Activated CD4-positive, CD25-positive, alpha-beta regulatory T cell treated with anti-CD3 and anti-CD28 coated beads, Interleukin-2, amount 50 U/mL, for 24 hours (primary cell): Measurements from ENCODE around the gene MTMR10.
A peak's percentile ranks its signal among the peaks of the same experiment; 100 is the strongest.

ENCODE experiments used
- ATAC-seq, 2 donors: fragments of 150-1000 bp; cut with Tn5 transposase; one replicate each; pipeline ENCODE4 v1.10.0; 2021; ENCODE audit warnings: mild to moderate bottlenecking in 1 of 2, moderate library complexity in 1 of 2

MTMR10 gene

GRCh38 chr15:30917013-30917412, 74.4 kb downstream of the MTMR10 start:
- ATAC-seq = no peak

DNA sequence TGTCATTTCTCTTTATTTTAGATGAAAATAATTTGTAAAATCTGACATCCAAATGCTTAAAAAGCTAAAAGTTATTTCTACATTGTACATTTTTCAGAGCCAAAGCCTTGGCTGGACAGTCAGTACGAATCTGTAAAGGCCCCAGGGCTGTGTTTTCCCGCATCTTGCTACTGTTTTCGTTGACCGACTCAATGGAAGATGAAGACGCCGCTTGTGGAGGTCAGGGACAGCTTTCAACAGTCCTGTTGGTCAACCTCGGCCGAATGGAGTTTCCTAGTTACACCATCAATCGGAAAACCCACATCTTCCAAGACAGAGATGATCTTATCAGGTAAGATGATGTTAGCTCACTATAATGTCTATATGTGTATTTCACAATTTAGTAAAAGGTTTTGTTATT, 77.7 kb downstream of the MTMR10 start:
- ATAC-seq = no peak

- no peak for ATAC-seq
Observed at GRCh38 chr15:30906366-30906765, 85.1 kb downstream of the MTMR10 start.

- no peak for ATAC-seq
Observed at GRCh38 chr15:30905821-30906220, 85.6 kb downstream of the MTMR10 start.

- ATAC-seq = no peak
Observed at GRCh38 chr15:30904812-30905211, 86.6 kb downstream of the MTMR10 start.

DNA sequence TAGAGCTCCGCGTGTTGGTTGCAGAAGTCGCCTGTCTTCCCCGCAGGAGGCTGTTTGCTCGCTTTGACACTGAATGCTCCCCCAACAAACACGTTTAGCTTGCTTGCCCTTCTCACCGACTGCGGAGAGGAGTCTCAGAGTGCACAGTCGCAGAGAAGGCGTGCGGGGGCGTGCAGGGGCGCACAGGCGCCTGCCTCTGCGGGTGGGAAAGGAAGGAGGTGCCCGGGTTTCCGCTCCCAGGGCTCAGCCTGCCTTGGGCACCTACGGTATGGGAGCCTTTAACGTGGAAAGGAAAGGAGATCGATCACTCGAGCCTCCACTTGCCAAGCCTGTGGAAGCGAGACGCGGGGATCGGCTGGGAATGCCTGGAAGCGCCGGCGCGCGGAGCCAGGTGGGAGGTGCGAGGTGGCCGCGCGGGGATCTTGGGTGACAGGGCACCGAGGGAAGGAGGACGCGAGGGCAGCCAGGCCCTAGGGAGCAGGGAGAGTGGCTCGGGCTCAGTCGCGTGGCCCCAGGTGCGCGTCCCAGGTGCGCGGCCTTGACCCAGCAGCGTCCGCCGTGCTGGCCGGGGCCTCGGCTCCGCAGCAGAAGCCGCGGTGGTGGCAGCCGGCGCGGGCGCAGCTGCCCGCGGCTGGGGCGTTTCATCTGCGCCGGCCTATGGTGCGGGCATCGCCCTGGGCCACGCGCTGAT, 87.8 kb downstream of the MTMR10 start, which contains the start of gene FAN1:
TSS of gene FAN1 (plus strand) at position 419 of the 691 bp plus-strand sequence. CDS start 749 bp downstream, outside the sequence.
- peak; percentile 91 to 96 for ATAC-seq

DNA sequence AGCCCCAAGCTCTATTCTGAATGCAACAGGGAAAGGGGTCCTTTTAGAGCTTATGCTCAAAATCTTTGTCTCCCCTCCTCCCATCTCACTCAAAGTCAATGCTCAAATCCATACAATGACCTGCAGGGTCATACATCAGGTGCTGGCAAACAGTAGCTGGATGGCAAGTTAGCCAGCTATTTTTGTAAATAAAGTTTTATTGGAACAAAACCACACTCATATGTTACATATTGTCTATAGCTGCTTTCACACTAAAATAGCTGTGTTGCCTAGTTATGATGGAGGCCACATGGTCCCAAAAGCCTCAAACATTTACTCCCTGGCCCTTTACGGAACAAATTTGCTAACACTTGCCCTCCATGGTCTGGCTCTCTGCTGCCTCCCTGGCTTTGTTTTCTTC, 89.5 kb downstream of the MTMR10 start:
- no peak for ATAC-seq

- no peak for ATAC-seq
Observed at GRCh38 chr15:30896211-30896606, 95.2 kb downstream of the MTMR10 start.

DNA sequence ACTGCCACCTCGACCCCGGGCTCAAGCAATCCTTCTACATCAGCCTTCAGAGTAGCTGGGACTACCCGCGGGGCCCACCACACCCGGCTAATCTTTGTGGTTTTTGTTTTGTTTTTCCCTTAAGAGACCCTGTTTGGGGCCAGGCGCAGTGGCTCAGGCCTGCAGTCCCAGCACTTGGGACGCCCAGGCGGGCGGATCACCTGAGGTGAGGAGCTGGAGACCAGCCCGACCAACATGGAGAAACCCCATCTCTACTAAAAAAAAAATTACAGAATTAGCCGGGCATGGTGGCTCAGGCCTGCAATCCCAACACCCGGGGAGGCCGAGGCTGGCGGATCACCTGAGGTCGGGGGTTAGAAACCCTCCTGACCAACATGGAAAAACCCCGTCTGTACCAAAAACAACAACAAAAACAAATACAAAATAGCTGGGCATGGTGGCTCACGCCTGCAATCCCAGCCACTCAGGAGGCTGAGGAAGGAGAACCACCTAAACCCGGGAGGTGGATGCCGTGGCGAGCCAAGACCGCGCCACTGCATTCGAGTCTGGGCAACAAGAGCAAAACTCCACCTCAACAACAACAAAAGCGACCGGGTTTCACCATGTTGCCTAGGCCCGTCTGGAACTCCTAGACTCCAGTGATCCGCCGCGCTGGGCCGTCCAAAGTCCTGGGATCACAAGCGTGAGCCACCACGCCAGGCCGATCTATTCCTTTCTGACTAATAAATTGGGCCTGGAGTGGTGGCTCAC, 95.8 kb downstream of the MTMR10 start:
- no peak for ATAC-seq

- ATAC-seq = no peak
Observed at GRCh38 chr15:30889196-30889595, 102.2 kb downstream of the MTMR10 start.
